Endodermal cell (in vitro differentiated cells): ENCODE measurements around the gene CPT2. TPM values are rescaled to one million over a fixed set of nuclear protein-coding genes. Genes with fewer than 3 reads are reported as not detected.

ENCODE experiments used
- DNase-seq: peaks from one replicate; pipeline ENCODE4 v3.0.0-alpha.2; 2017
- H3K27ac ChIP-seq: 2 replicates; pipeline ENCODE4 v1.5.1; 2013; ENCODE audit warnings: mild to moderate bottlenecking, low read depth, low read length, moderate library complexity
- H3K27me3 ChIP-seq: 2 replicates; pipeline ENCODE4 v1.6.1; 2013; ENCODE audit warnings: mild to moderate bottlenecking, low read length, moderate library complexity; ENCODE audit not compliant: insufficient read depth, control insufficient read depth, poor library complexity, severe bottlenecking
- H3K36me3 ChIP-seq: 2 replicates; pipeline ENCODE4 v1.7.0; 2013; ENCODE audit warnings: mild to moderate bottlenecking, low read length, moderate library complexity; ENCODE audit not compliant: control insufficient read depth, insufficient read depth
- H3K4me1 ChIP-seq: one replicate; pipeline ENCODE4 v1.7.0; 2013; ENCODE audit warnings: low read length; ENCODE audit not compliant: control insufficient read depth, insufficient read depth
- H3K4me3 ChIP-seq: 2 replicates; pipeline ENCODE4 v1.5.1; 2013; ENCODE audit warnings: mild to moderate bottlenecking, low read length, moderate library complexity
- H3K9ac ChIP-seq: 2 replicates; pipeline ENCODE4 v1.6.1; 2013; ENCODE audit warnings: mild to moderate bottlenecking, low read length, moderate library complexity; ENCODE audit not compliant: poor library complexity, severe bottlenecking; ENCODE audit errors: extremely low read depth
- H3K9me3 ChIP-seq: 2 replicates; pipeline ENCODE4 v1.6.1; 2013; ENCODE audit warnings: mild to moderate bottlenecking, low read length, moderate library complexity; ENCODE audit not compliant: control insufficient read depth
- H3K27ac Mint-ChIP-seq: 2 replicates; pipeline ENCODE4 v1.8.0; 2020; ENCODE audit warnings: mixed read lengths
- H3K27me3 Mint-ChIP-seq: 2 replicates; pipeline ENCODE4 v1.8.0; 2021; ENCODE audit warnings: mild to moderate bottlenecking, mixed read lengths; ENCODE audit not compliant: insufficient read depth
- H3K36me3 Mint-ChIP-seq: 2 replicates; pipeline ENCODE4 v1.8.0; 2020; ENCODE audit warnings: low read depth, mixed read lengths
- H3K4me1 Mint-ChIP-seq: 2 replicates; pipeline ENCODE4 v1.8.0; 2020; ENCODE audit warnings: mixed read lengths
- H3K4me3 Mint-ChIP-seq: 2 replicates; pipeline ENCODE4 v1.8.0; 2020; ENCODE audit warnings: mild to moderate bottlenecking, moderate library complexity, mixed read lengths
- H3K9me3 Mint-ChIP-seq: 2 replicates; pipeline ENCODE4 v1.8.0; 2020; ENCODE audit warnings: mild to moderate bottlenecking, mixed read lengths
- WGBS, 2 experiments: methylation state at CpG; one replicate each; pipeline versions ENCODE4 v1.1.5 to v1.1.7; 2013; ENCODE audit warnings: missing lambda C conversion rate in 2 of 2, mixed read lengths in 1 of 2; ENCODE audit not compliant: insufficient coverage in 1 of 2, insufficient read length in 1 of 2; 5-methylcytosine and 5-hydroxymethylcytosine counted together
- total RNA-seq, 2 donors: library from RNA; stranded (reverse); fragmentation: NEBNext Ultra II Directional in 1 of 2; extraction: Animal tissue kit (Norgen Biotek cat#: 25700) in 1 of 2; gene quantifications; 2 replicates in 1 of 2; 3 replicates in 1 of 2; pipeline ENCODE4 v1.2.1, GENCODE V29; 2021
- TF ChIP-seq, protein P1 (sequence below): fragments of 200-600 bp; sonication (generic); conservative IDR thresholded peaks from 2 replicates; pipeline ENCODE4 v1.5.0; 2021; ENCODE audit warnings: antibody characterized with exemption, mild to moderate bottlenecking

CPT2 gene
- total RNA-seq, 2 donors from 2014 or later, result 28.7 to 31.3 TPM

GRCh38 chr1:53160924-53161378 is 35.7 kb upstream of the CPT2 start:
- Mint-ChIP-seq H3K4me1 (peaks cover 11% of the 10 kb centered on the region), H3K9me3 (no peaks in the 10 kb centered on the region), H3K27ac (no peak overlapping the region), H3K4me3 (no peak overlapping the region), H3K36me3 (no peaks in the 10 kb centered on the region), H3K27me3 (peaks cover 16% of the 10 kb centered on the region)
- H3K9ac ChIP-seq, result no peak overlapping the region
- peaks cover 8% of the 10 kb centered on the region for H3K27me3 ChIP-seq
- no peak overlapping the region for H3K27ac ChIP-seq
- WGBS, 2 experiments, result 49 to 74% methylated on average over 2 of the region's 2 CpGs
- H3K9me3 ChIP-seq, result no peaks in the 10 kb centered on the region
- H3K4me3 ChIP-seq, result no peak overlapping the region
- no peak for DNase-seq
- TF ChIP-seq, protein P1, sequence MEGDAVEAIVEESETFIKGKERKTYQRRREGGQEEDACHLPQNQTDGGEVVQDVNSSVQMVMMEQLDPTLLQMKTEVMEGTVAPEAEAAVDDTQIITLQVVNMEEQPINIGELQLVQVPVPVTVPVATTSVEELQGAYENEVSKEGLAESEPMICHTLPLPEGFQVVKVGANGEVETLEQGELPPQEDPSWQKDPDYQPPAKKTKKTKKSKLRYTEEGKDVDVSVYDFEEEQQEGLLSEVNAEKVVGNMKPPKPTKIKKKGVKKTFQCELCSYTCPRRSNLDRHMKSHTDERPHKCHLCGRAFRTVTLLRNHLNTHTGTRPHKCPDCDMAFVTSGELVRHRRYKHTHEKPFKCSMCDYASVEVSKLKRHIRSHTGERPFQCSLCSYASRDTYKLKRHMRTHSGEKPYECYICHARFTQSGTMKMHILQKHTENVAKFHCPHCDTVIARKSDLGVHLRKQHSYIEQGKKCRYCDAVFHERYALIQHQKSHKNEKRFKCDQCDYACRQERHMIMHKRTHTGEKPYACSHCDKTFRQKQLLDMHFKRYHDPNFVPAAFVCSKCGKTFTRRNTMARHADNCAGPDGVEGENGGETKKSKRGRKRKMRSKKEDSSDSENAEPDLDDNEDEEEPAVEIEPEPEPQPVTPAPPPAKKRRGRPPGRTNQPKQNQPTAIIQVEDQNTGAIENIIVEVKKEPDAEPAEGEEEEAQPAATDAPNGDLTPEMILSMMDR, result no peak
- no peaks in the 10 kb centered on the region for H3K4me1 ChIP-seq
- no peaks in the 10 kb centered on the region for H3K36me3 ChIP-seq

DNA sequence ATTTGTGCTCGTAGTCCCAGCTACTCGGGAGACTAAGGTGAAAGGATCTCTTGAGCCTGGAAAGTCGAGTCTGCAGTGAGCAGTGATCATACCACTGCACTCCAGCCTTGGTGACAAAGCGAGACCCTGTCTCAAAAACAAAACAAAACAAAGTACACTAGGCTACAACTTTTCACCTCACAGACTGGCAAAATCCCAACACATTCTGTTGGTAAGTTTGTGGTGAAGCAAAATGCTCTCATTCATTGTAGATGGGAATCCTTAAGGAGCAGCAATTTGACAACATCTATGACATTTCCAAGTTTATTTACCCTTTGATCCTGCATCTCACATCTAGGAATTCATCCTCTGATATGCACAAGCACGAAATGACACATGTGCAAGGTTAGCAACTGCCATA is 34.0 kb upstream of the CPT2 start:
- peaks cover 23% of the 10 kb centered on the region for H3K27me3 Mint-ChIP-seq

GRCh38 chr1:53163291-53163768 is 33.3 kb upstream of the CPT2 start:
- no peak overlapping the region for H3K4me3 Mint-ChIP-seq
- no peaks in the 10 kb centered on the region for H3K9me3 ChIP-seq
- H3K4me1 Mint-ChIP-seq, result peaks cover 16% of the 10 kb centered on the region
- H3K27ac Mint-ChIP-seq, result no peak overlapping the region
- no peak overlapping the region for H3K9ac ChIP-seq
- 58 to 66% methylated on average over 8 to 10 of the region's 10 CpGs for WGBS, 2 experiments
- no peak overlapping the region for H3K4me3 ChIP-seq
- H3K27ac ChIP-seq, result no peak overlapping the region
- TF ChIP-seq, protein P1, result no peak
- no peaks in the 10 kb centered on the region for H3K4me1 ChIP-seq
- H3K36me3 Mint-ChIP-seq, result no peaks in the 10 kb centered on the region
- peaks cover 23% of the 10 kb centered on the region for H3K27me3 Mint-ChIP-seq
- peaks cover 8% of the 10 kb centered on the region for H3K27me3 ChIP-seq
- peak; percentile 62 for DNase-seq
- no peaks in the 10 kb centered on the region for H3K9me3 Mint-ChIP-seq
- H3K36me3 ChIP-seq, result no peaks in the 10 kb centered on the region

More for the DNA sequence above, 34.0 kb upstream of the CPT2 start:
- no peak overlapping the region for H3K27ac Mint-ChIP-seq
- Histone ChIP-seq H3K27me3 (peaks cover 8% of the 10 kb centered on the region), H3K9me3 (no peaks in the 10 kb centered on the region), H3K27ac (no peak overlapping the region), H3K9ac (no peak overlapping the region), H3K36me3 (no peaks in the 10 kb centered on the region), H3K4me1 (no peaks in the 10 kb centered on the region), H3K4me3 (no peak overlapping the region)
- no peak overlapping the region for H3K4me3 Mint-ChIP-seq
- DNase-seq, result no peak
- no peaks in the 10 kb centered on the region for H3K36me3 Mint-ChIP-seq
- H3K4me1 Mint-ChIP-seq, result peaks cover 16% of the 10 kb centered on the region
- TF ChIP-seq, protein P1, result no peak
- WGBS, 2 experiments, result 67 to 80% methylated on average over 4 to 5 of the region's 5 CpGs
- H3K9me3 Mint-ChIP-seq, result no peaks in the 10 kb centered on the region
